ENCODE results near the gene M1AP.

Gene M1AP

DNA sequence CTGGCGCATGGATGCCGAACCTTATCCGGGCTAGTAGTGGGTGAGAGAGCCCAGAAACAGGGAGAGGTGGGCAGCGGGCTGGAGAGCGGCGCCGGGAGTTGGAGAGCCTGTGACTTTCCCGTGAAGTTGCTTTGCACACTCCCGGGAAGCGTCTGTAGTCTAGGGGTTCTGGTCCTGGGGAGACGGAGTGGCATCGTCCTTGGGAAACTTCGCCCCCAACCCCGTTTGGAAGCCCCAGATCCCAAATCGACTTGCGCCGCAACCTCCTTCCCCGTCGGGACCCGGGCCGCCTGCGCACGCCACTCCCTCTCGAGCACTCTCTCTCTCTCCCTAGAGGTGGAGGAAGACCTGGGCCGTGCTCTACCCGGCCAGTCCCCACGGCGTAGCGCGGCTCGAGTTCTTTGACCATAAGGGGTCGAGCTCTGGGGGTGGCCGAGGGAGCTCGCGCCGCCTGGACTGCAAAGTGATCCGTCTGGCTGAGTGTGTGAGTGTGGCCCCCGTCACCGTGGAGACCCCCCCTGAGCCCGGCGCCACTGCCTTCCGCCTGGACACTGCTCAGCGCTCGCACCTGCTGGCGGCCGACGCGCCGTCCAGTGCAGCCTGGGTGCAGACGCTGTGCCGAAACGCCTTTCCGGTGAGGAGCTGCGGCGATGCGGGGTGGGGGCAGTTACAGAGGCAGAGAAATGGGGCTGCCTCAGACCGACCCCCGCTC lies 93.2 kb downstream of the M1AP start:
- H3K4me3 ChIP-seq (ENCODE audit: low read length) = peak overlapping the region; percentile 49
- TF ChIP-seq, protein P1, sequence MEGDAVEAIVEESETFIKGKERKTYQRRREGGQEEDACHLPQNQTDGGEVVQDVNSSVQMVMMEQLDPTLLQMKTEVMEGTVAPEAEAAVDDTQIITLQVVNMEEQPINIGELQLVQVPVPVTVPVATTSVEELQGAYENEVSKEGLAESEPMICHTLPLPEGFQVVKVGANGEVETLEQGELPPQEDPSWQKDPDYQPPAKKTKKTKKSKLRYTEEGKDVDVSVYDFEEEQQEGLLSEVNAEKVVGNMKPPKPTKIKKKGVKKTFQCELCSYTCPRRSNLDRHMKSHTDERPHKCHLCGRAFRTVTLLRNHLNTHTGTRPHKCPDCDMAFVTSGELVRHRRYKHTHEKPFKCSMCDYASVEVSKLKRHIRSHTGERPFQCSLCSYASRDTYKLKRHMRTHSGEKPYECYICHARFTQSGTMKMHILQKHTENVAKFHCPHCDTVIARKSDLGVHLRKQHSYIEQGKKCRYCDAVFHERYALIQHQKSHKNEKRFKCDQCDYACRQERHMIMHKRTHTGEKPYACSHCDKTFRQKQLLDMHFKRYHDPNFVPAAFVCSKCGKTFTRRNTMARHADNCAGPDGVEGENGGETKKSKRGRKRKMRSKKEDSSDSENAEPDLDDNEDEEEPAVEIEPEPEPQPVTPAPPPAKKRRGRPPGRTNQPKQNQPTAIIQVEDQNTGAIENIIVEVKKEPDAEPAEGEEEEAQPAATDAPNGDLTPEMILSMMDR (IDR thresholded peaks at IDR 0.05; ENCODE audit: insufficient read depth, low read depth, low read length, missing control alignments) = no peak
- DNase-seq (ENCODE audit: low read depth) = peak; percentile 24

DNA sequence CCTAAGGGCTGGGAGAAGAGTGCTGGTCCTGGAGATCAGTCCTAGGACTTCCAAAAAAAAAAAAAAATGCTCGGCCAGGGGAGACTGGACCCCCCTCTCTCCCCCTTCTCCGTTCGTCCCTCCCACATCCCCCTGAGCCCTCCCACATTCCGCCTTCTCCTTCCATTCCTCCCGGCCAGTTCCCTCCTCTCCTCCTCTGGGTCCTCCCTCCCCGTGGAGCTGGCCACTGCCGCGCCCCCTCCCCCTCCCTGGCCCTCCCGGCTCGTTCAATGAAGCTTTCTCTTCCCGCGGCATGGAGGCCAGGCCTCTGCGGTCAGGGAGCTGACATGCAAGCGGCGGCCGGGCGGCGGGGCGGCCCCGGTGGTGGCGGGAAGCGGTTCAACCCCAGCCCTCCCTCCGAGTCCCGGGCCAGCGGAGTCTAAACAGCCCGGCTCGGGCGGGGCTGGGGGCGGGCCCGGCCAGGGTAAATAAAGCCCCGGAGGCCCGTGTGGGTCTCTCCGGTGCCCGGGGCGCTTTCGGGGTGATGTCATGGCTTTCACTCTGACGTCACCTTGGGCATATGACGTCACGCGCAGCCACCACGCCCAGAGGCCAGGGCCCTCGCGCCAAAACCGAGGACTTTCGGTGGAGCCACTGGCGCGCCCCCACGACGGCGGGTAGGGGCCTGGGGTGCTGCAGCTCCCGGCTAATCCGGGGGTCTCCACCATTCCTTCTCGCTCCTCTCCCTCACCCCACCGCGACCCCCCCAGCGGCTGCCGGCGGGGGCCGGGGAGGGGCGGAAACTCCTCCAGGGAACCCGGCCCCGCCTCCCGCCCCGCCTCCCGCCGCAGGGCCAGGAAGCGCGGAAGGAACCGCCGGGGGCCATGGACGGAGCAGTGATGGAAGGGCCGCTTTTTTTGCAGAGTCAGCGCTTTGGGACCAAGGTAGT lies 94.0 kb downstream of the M1AP start, which contains the start of the genes DOK1 and LOXL3:
Gene DOK1, plus strand, starts transcription at position 829 of the 928 bp plus-strand sequence. Its CDS starts 35 bp downstream, at position 864.
Gene LOXL3, minus strand, starts transcription at position 51 of the 928 bp plus-strand sequence. CDS start 1,308 bp downstream, outside the sequence.
- H3K4me3 ChIP-seq (ENCODE audit: low read length) = peak within 1 kb of the TSS; percentile 49
- TF ChIP-seq, protein P1 (IDR thresholded peaks at IDR 0.05; ENCODE audit: insufficient read depth, low read depth, low read length, missing control alignments) = no peak
- DNase-seq (ENCODE audit: low read depth) = peak; percentile 16

DNA sequence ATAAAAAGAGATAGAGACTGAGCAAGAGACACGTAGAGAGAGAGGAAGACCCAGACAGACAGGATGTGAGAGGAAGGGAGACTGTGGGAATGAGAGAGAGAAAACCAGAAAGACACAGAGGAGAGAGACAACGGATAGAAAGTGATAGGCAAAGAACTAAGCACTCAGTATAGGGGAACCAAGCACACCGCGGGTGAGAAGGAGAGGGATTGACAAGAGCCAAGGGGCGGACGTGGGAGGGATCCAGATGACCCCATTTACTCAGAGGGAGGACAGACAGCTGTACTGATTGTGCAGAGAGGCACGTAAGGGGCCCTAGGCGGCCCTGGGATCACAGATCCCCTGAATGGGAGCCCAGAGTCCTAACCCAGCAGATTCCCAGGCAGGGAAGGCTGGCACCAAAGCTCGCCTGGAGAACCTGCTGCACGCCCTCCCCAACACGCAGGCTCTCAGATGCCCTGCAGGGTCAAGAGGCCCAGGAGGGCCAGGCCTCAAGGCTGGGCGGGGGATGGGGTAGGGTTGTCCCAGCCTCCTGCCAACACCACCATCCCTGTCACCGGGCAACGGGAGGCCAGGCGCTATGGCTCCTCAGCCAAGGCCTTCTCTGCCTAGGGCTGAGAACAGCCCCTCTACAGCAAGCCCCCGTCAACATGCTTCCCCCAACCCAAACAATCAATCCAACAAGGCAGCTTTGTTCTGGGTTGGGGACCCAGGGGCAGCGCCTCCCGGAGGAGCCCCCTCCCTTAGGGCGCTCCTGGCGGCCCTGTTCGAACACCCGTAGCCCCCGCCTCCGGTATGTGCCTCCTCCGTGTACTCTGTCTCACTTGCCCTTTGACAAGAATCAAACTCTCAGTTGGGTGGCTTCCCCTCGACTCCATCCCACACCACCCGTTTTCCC lies 95.0 kb downstream of the M1AP start:
- TF ChIP-seq, protein P1 (IDR thresholded peaks at IDR 0.05; ENCODE audit: insufficient read depth, low read depth, low read length, missing control alignments) = no peak
- H3K4me3 ChIP-seq (ENCODE audit: low read length) = no peak overlapping the region

DNA sequence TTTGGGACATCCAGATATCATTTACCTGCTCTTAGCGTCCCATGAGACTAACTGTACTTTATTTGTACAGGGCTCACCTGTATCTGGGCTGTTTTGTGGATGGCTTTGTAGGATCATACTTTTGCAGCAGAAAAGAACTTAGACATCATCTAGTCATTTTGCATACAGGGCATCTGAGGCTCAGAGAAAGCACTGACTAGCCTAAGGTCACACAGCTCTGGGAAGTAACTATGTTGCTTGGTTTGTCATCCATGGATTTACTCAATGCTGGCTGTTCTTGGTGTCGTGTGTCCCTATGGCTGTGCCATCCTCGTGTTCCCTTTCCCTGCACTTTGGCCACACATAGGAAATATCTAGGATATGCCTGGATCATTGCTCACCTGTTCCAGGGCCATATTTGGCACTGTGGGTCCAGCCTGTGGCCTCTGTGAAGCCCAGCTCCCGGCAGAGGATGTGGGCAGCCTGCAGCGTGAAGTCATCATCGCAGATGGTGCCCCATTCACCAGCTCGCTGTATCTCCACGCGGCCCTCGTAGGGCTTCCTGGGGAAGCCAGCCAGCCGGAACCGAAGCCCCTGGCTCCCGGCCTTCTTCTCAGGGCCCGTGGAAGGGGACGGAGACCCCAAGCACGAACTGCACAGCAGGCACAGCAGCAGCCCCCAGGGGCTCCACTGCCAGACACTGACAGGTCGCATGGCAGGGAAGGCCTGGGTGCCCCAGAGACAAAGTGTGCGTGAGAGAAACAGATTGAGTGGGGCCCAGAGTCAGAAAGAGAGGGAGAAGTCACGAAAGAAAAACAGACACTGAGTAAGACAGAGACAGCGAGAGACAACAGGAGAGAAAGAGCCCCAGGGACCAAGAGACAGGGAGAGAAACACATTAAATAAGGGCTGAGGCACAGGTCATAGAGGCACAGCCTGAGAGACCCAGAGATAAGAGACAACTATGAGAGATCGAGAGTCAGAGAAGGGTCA lies 95.9 kb downstream of the M1AP start:
- TF ChIP-seq, protein P1 (IDR thresholded peaks at IDR 0.05; ENCODE audit: insufficient read depth, low read depth, low read length, missing control alignments) = no peak
- DNase-seq (ENCODE audit: low read depth) = no peak

More for the DNA sequence above, 95.0 kb downstream of the M1AP start:
- DNase-seq (ENCODE audit: low read depth) = no peak

DNA sequence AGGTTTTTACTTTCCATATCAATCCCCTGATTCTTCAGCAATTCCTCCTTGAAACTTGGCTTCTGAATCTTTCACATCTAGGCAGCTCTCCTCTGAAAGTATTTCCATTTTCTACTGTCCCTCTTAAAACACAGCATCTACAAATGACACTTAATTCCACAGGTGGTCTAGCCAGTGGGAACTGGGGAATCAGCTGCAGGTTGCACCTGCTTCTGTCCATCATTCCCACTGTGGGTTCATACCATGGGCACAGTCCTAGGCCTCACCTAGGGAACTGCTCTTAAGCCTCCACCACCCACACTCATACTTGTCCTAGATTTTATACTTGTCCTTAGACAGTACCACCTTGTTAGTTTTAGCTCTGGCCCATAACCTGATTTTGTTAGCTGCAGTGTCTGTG lies 96.6 kb downstream of the M1AP start:
- H3K4me3 ChIP-seq (ENCODE audit: low read length) = no peak overlapping the region
- TF ChIP-seq, protein P1 (IDR thresholded peaks at IDR 0.05; ENCODE audit: insufficient read depth, low read depth, low read length, missing control alignments) = no peak
- DNase-seq (ENCODE audit: low read depth) = no peak

More for the DNA sequence above, 95.9 kb downstream of the M1AP start:
- H3K4me3 ChIP-seq (ENCODE audit: low read length) = no peak overlapping the region

Measured in epithelial cell of esophagus (primary cell).